ENCODE data around the gene FAM171A1. TPM values are rescaled to one million over a fixed set of nuclear protein-coding genes. Genes with fewer than 3 reads are reported as not detected.

The FAM171A1 gene
- polyA plus RNA-seq, 1 of the 3 experiments (the other 2 are of a cell fraction) = 26.3 TPM

GRCh38 chr10:15280462-15280861 is 90.6 kb downstream of the FAM171A1 start (continued):
- TF ChIP-seq ZBTB33 (IDR thresholded peaks at IDR 0.05; ENCODE audit: borderline replicate concordance, low read depth) = no peak

DNA sequence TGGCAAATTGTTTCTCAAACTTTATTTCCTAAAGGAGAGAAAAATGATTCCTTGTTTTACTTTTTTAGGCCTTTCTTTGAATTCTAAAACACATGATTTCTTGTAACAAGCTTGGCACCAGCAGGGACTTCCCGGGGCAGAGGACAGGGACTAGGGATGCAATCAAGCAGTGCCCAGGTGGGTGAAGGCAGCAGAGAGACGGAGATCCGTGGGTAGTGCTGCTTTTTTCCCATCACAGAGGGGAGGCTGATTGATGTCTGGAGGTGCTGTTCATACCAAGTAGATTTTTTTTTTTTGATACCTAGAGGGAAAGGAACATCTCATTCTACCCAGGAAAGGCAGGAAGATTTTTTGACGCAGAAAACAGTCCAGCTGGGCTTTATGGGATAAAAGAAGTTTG is 91.9 kb downstream of the FAM171A1 start:
- 88% methylated on average over 4 of the region's 4 CpGs for WGBS (ENCODE audit: low lambda C conversion rate)
- H3K4me2 ChIP-seq = no peak overlapping the region
- no peaks in the 10 kb centered on the region for H3K9me2 ChIP-seq
- H3K27ac ChIP-seq (ENCODE audit: low read depth in 2 of 2, low read length in 1 of 2) = no peak overlapping the region
- H3K9me3 ChIP-seq = no peaks in the 10 kb centered on the region
- no peak overlapping the region for H3K9ac ChIP-seq
- ChIA-PET POLR2A (no interaction called here), CTCF (interaction anchor here (0.9 kb wide), 1 partner anchor 17 kb away, joined by 3 read pairs; no protein-coding TSS in a partner anchor)
- H3K79me2 ChIP-seq (ENCODE audit: insufficient read depth) = no peaks in the 10 kb centered on the region
- no peaks in the 10 kb centered on the region for H3K4me1 ChIP-seq (ENCODE audit: control insufficient read depth in 1 of 2, insufficient read depth in 2 of 2, low read depth in 1 of 2, low read length in 1 of 2)
- no peak overlapping the region for H3K4me3 ChIP-seq (ENCODE audit: low read depth in 2 of 2, low read length in 1 of 2)
- H3F3A ChIP-seq (replicated peaks; ENCODE audit: insufficient read depth) = peaks cover 3% of the 10 kb centered on the region
- H3K27me3 ChIP-seq (ENCODE audit: insufficient read depth) = no peaks in the 10 kb centered on the region
- no peaks in the 10 kb centered on the region for H4K20me1 ChIP-seq (ENCODE audit: insufficient read depth)
- H3K36me3 ChIP-seq (replicated peaks in 1 of 2; ENCODE audit: control insufficient read depth in 1 of 2, insufficient read depth in 2 of 2, low read length in 1 of 2) = peaks cover 0 to 4% of the 10 kb centered on the region in 2 experiments
- H2AFZ ChIP-seq (ENCODE audit: low read depth) = no peak overlapping the region
- DNase-seq = no peak
- TF ChIP-seq TEAD4 (IDR thresholded peaks at IDR 0.05; ENCODE audit: borderline replicate concordance, insufficient read depth) = no peak
- no peak for TF ChIP-seq RXRA (IDR thresholded peaks at IDR 0.05; ENCODE audit: borderline replicate concordance, low read depth)
- no peak for TF ChIP-seq MXI1 (IDR thresholded peaks at IDR 0.05; ENCODE audit: low read depth, low read length)
- TF ChIP-seq SMC3 (IDR thresholded peaks at IDR 0.05; ENCODE audit: low read depth, low read length) = no peak
- TF ChIP-seq NRF1 (IDR thresholded peaks at IDR 0.05; ENCODE audit: low read depth, low read length) = no peak
- TF ChIP-seq REST (IDR thresholded peaks at IDR 0.05; ENCODE audit: low read depth, low read length) = no peak
- no peak for TF ChIP-seq ELF1 (IDR thresholded peaks at IDR 0.05)
- TF ChIP-seq RFX5 (IDR thresholded peaks at IDR 0.05; ENCODE audit: low read length) = no peak
- no peak for TF ChIP-seq RAD21 (IDR thresholded peaks at IDR 0.05; ENCODE audit: low read length)
- TF ChIP-seq, protein P1, sequence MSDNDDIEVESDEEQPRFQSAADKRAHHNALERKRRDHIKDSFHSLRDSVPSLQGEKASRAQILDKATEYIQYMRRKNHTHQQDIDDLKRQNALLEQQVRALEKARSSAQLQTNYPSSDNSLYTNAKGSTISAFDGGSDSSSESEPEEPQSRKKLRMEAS (IDR thresholded peaks at IDR 0.05; ENCODE audit: low read depth) = no peak
- TF ChIP-seq EZH2phosphoT487 (IDR thresholded peaks at IDR 0.05; ENCODE audit: borderline replicate concordance, low read depth) = no peak
- no peak for TF ChIP-seq RCOR1 (IDR thresholded peaks at IDR 0.05; ENCODE audit: low read length)
- TF ChIP-seq, protein P2, sequence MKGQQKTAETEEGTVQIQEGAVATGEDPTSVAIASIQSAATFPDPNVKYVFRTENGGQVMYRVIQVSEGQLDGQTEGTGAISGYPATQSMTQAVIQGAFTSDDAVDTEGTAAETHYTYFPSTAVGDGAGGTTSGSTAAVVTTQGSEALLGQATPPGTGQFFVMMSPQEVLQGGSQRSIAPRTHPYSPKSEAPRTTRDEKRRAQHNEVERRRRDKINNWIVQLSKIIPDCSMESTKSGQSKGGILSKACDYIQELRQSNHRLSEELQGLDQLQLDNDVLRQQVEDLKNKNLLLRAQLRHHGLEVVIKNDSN (IDR thresholded peaks at IDR 0.05; ENCODE audit: borderline replicate concordance, low read depth) = no peak
- TF ChIP-seq TAF1 (IDR thresholded peaks at IDR 0.05; ENCODE audit: borderline replicate concordance, low read depth, low read length) = no peak
- TF ChIP-seq, protein P3, sequence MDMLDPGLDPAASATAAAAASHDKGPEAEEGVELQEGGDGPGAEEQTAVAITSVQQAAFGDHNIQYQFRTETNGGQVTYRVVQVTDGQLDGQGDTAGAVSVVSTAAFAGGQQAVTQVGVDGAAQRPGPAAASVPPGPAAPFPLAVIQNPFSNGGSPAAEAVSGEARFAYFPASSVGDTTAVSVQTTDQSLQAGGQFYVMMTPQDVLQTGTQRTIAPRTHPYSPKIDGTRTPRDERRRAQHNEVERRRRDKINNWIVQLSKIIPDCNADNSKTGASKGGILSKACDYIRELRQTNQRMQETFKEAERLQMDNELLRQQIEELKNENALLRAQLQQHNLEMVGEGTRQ (IDR thresholded peaks at IDR 0.05; ENCODE audit: borderline replicate concordance, low read depth, low read length) = no peak
- no peak for TF ChIP-seq NFIC (IDR thresholded peaks at IDR 0.05; ENCODE audit: borderline replicate concordance)
- no peak for TF ChIP-seq FOXM1 (IDR thresholded peaks at IDR 0.05; ENCODE audit: low read depth)
